B cell (primary cell): ENCODE results near the gene CAMK2G.

Experiments
- CTCF ChIP-seq: fragments of 200-600 bp; IDR thresholded peaks from one replicate; pipeline ENCODE4 v1.8.0; 2022; ENCODE audit warnings: antibody characterized with exemption, mild to moderate bottlenecking
- EZH2 ChIP-seq: IDR thresholded peaks from 2 replicates; pipeline ENCODE4 v1.6.1; 2012; ENCODE audit warnings: borderline replicate concordance, low read depth, mild to moderate bottlenecking, moderate library complexity, low read length; ENCODE audit not compliant: insufficient read depth, poor library complexity, severe bottlenecking

- TF ChIP-seq CTCF (no peak), EZH2 (no peak)
Observed at GRCh38 chr10:73771722-73772280, 102.6 kb downstream of the CAMK2G start.
